BLaER1 (cell line): ENCODE data around the gene DOLPP1.
"Not testable (repeated sequence)": the region's sequence is repeated elsewhere in the genome, so short reads cannot be mapped to it uniquely, and the experiment has no call there.

Source experiments
- H3K27ac ChIP-seq: shearing (Covaris generic); formaldehyde crosslinking; 2 replicates; pipeline ENCODE4 v1.8.1; 2022
- H3K27me3 ChIP-seq: shearing (Covaris generic); formaldehyde crosslinking; 2 replicates; pipeline ENCODE4 v1.8.1; 2022
- H3K36me3 ChIP-seq: shearing (Covaris generic); formaldehyde crosslinking; 2 replicates; pipeline ENCODE4 v1.8.1; 2022
- H3K4me1 ChIP-seq: shearing (Covaris generic); formaldehyde crosslinking; 2 replicates; pipeline ENCODE4 v1.8.1; 2022
- H3K4me2 ChIP-seq: shearing (Covaris generic); formaldehyde crosslinking; 2 replicates; pipeline ENCODE4 v1.8.1; 2022
- H3K4me3 ChIP-seq: shearing (Covaris generic); formaldehyde crosslinking; 2 replicates; pipeline ENCODE4 v1.8.1; 2022
- H3K9ac ChIP-seq: shearing (Covaris generic); formaldehyde crosslinking; 2 replicates; pipeline ENCODE4 v1.8.1; 2022
- H3K9me3 ChIP-seq: shearing (Covaris generic); formaldehyde crosslinking; 2 replicates; pipeline ENCODE4 v1.8.1; 2022
- H4K20me1 ChIP-seq: shearing (Covaris generic); formaldehyde crosslinking; 2 replicates; pipeline ENCODE4 v1.8.1; 2022
- Cebpa-rat ChIP-seq: shearing (Covaris generic); IDR thresholded peaks from 2 replicates; pipeline ENCODE4 v1.8.1; 2022

DOLPP1 gene

GRCh38 chr9:129109952-129110739, 29.2 kb downstream of the DOLPP1 start:
- peaks cover 45% of the 10 kb centered on the region for H3K4me1 ChIP-seq
- peak overlapping the region; percentile 98 for H3K4me2 ChIP-seq
- peak overlapping the region; percentile 79 for H3K27ac ChIP-seq

GRCh38 chr9:129110740-129111527, 30.0 kb downstream of the DOLPP1 start, which contains the start of the genes CRAT and PTPA:
Gene CRAT, minus strand, starts transcription at chr9:129110793. Its CDS starts 284 bp downstream, at chr9:129110509.
Gene PTPA, plus strand, starts transcription at chr9:129111415. Its CDS starts 186 bp downstream, at chr9:129111601.
- Histone ChIP-seq H3K4me1 (peaks cover 53% of the 10 kb centered on the region), H3K4me3 (peak within 1 kb of the TSS; percentile 90), H3K27me3 (no peaks in the 10 kb centered on the region), H4K20me1 (peaks cover 26% of the 10 kb centered on the region), H3K36me3 (peaks cover 20% of the 10 kb centered on the region), H3K27ac (peak within 1 kb of the TSS; percentile 92), H3K9ac (peak within 1 kb of the TSS; percentile 92), H3K4me2 (peak within 1 kb of the TSS; percentile 98), H3K9me3 (no peaks in the 10 kb centered on the region)
- TF ChIP-seq Cebpa-rat, result no peak

More at GRCh38 chr9:129109952-129110739, 29.2 kb downstream of the DOLPP1 start:
- Histone ChIP-seq H3K27me3 (no peaks in the 10 kb centered on the region), H4K20me1 (peaks cover 18% of the 10 kb centered on the region), H3K9me3 (no peaks in the 10 kb centered on the region), H3K9ac (peak overlapping the region; percentile 86), H3K4me3 (peak overlapping the region; percentile 90), H3K36me3 (peaks cover 20% of the 10 kb centered on the region)
- TF ChIP-seq Cebpa-rat, result no peak

- Histone ChIP-seq H3K4me1 (peaks cover 55% of the 10 kb centered on the region), H3K36me3 (peaks cover 13% of the 10 kb centered on the region), H3K27me3 (no peaks in the 10 kb centered on the region), H3K9me3 (no peaks in the 10 kb centered on the region), H4K20me1 (peaks cover 28% of the 10 kb centered on the region), H3K4me3 (peak overlapping the region; percentile 90), H3K4me2 (peak overlapping the region; percentile 95), H3K9ac (peak overlapping the region; percentile 92), H3K27ac (peak overlapping the region; percentile 92)
- no peak for TF ChIP-seq Cebpa-rat
Observed at GRCh38 chr9:129111528-129112151, 30.7 kb downstream of the DOLPP1 start.

- peak overlapping the region; percentile 95 for H3K4me2 ChIP-seq
- H3K9ac ChIP-seq, result peak overlapping the region; percentile 92
- H3K4me3 ChIP-seq, result peak overlapping the region; percentile 90
- not testable (repeated sequence) for H3K27me3 ChIP-seq, H3K9me3 ChIP-seq, H3K36me3 ChIP-seq
- H3K4me1 ChIP-seq, result peaks cover 55% of the 10 kb centered on the region
- H3K27ac ChIP-seq, result 0 out of 2 replicates have a peak overlapping the region, but pooled peaks have one; percentile 92
- H4K20me1 ChIP-seq, result peaks cover 34% of the 10 kb centered on the region
Observed at GRCh38 chr9:129112526-129112925, 31.6 kb downstream of the DOLPP1 start.

GRCh38 chr9:129113645-129114304, 32.9 kb downstream of the DOLPP1 start:
- Histone ChIP-seq H3K9ac (no peak overlapping the region), H3K4me3 (no peak overlapping the region), H3K27me3 (no peaks in the 10 kb centered on the region), H3K9me3 (no peaks in the 10 kb centered on the region), H3K27ac (no peak overlapping the region), H3K36me3 (peaks cover 10% of the 10 kb centered on the region; the same call in 1 of the 2 replicates), H3K4me2 (peak overlapping the region; percentile 95), H4K20me1 (peaks cover 45% of the 10 kb centered on the region), H3K4me1 (peaks cover 55% of the 10 kb centered on the region)
- no peak for TF ChIP-seq Cebpa-rat

- Histone ChIP-seq H3K27me3 (no peaks in the 10 kb centered on the region), H3K27ac (no peak overlapping the region), H3K4me2 (no peak overlapping the region), H3K9ac (no peak overlapping the region), H4K20me1 (peaks cover 84% of the 10 kb centered on the region), H3K4me3 (no peak overlapping the region), H3K36me3 (peaks cover 60% of the 10 kb centered on the region), H3K4me1 (peaks cover 37% of the 10 kb centered on the region), H3K9me3 (no peaks in the 10 kb centered on the region)
- TF ChIP-seq Cebpa-rat, result no peak
Observed at GRCh38 chr9:129118799-129119198, 37.9 kb downstream of the DOLPP1 start.

GRCh38 chr9:129121483-129121882, 40.6 kb downstream of the DOLPP1 start:
- H3K4me1 ChIP-seq, result peaks cover 37% of the 10 kb centered on the region
- no peak for TF ChIP-seq Cebpa-rat
- H3K4me3 ChIP-seq, result no peak overlapping the region
- H3K27me3 ChIP-seq, result no peaks in the 10 kb centered on the region
- H4K20me1 ChIP-seq, result peaks cover 78% of the 10 kb centered on the region
- peaks cover 82% of the 10 kb centered on the region for H3K36me3 ChIP-seq
- H3K9ac ChIP-seq, result no peak overlapping the region; the same call in 1 of the 2 replicates
- H3K4me2 ChIP-seq, result no peak overlapping the region
- no peaks in the 10 kb centered on the region for H3K9me3 ChIP-seq
- no peak overlapping the region for H3K27ac ChIP-seq

- peaks cover 43% of the 10 kb centered on the region for H3K4me1 ChIP-seq
- H3K27ac ChIP-seq, result no peak overlapping the region
- no peak overlapping the region for H3K4me3 ChIP-seq
- H4K20me1 ChIP-seq, result peaks cover 82% of the 10 kb centered on the region
- peaks cover 88% of the 10 kb centered on the region for H3K36me3 ChIP-seq
- no peaks in the 10 kb centered on the region for H3K9me3 ChIP-seq
- H3K27me3 ChIP-seq, result no peaks in the 10 kb centered on the region
- H3K4me2 ChIP-seq, result no peak overlapping the region
- no peak for TF ChIP-seq Cebpa-rat
- no peak overlapping the region for H3K9ac ChIP-seq
Observed at GRCh38 chr9:129122133-129122532, 41.2 kb downstream of the DOLPP1 start.

- H3K4me2 ChIP-seq, result not testable (repeated sequence)
- H4K20me1 ChIP-seq, result peaks cover 79% of the 10 kb centered on the region
- peaks cover 95% of the 10 kb centered on the region for H3K36me3 ChIP-seq
Observed at GRCh38 chr9:129122976-129123375, 42.1 kb downstream of the DOLPP1 start.

More at GRCh38 chr9:129122976-129123375, 42.1 kb downstream of the DOLPP1 start:
- peaks cover 49% of the 10 kb centered on the region for H3K4me1 ChIP-seq
- not testable (repeated sequence) for H3K9me3 ChIP-seq, H3K27ac ChIP-seq, H3K9ac ChIP-seq, H3K27me3 ChIP-seq, H3K4me3 ChIP-seq
